Lower lobe of right lung (tissue), 2 donors: ENCODE data around the gene LRRC61. TPM values are rescaled to one million over a fixed set of nuclear protein-coding genes. Genes with fewer than 3 reads are reported as not detected.

Experiments
- ATAC-seq, 2 donors: fragments of 200-7000 bp; cut with Tn5 transposase; one replicate each; pipeline ENCODE4 v1.9.1; 2020 to 2022; ENCODE audit warnings: mild to moderate bottlenecking in 2 of 2, moderate library complexity in 2 of 2
- DNase-seq: peaks from one replicate; pipeline ENCODE4 v3.0.0-alpha.2; 2020
- H3K27ac ChIP-seq: fragments of 200-600 bp; one replicate; pipeline ENCODE4 v1.8.0; 2022
- H3K27me3 ChIP-seq: fragments of 200-600 bp; one replicate; pipeline ENCODE4 v1.8.0; 2022; ENCODE audit warnings: low read depth
- H3K36me3 ChIP-seq: fragments of 200-600 bp; one replicate; pipeline ENCODE4 v1.8.0; 2022; ENCODE audit warnings: mild to moderate bottlenecking
- H3K4me1 ChIP-seq: fragments of 200-600 bp; one replicate; pipeline ENCODE4 v1.8.0; 2022
- H3K4me3 ChIP-seq: fragments of 200-600 bp; one replicate; pipeline ENCODE4 v1.8.0; 2022; ENCODE audit warnings: mild to moderate bottlenecking
- H3K9me3 ChIP-seq: fragments of 200-600 bp; one replicate; pipeline ENCODE4 v1.8.0; 2022
- CTCF ChIP-seq: fragments of 200-600 bp; IDR thresholded peaks from one replicate; pipeline ENCODE4 v1.8.0; 2022; ENCODE audit warnings: antibody characterized with exemption, mild to moderate bottlenecking
- intact Hi-C: fragments of 100-400 bp; cut with DNase I; formaldehyde crosslinking; loops from one replicate; pipeline ENCODE4 v1.11.0; 2022
- total RNA-seq: library from RNA; stranded (reverse); fragmentation: NEBNext Ultra II Directional; extraction: Animal tissue kit (Norgen Biotek cat#: 25700); gene quantifications from one replicate; pipeline ENCODE4 v1.2.1, GENCODE V29; 2021
- donor health status: DM: no; HTN: yes; CAD: no; lungs with severe emphysema.

The LRRC61 gene
- total RNA-seq, 1 donor from 2014 or later = 16.2 TPM

DNA sequence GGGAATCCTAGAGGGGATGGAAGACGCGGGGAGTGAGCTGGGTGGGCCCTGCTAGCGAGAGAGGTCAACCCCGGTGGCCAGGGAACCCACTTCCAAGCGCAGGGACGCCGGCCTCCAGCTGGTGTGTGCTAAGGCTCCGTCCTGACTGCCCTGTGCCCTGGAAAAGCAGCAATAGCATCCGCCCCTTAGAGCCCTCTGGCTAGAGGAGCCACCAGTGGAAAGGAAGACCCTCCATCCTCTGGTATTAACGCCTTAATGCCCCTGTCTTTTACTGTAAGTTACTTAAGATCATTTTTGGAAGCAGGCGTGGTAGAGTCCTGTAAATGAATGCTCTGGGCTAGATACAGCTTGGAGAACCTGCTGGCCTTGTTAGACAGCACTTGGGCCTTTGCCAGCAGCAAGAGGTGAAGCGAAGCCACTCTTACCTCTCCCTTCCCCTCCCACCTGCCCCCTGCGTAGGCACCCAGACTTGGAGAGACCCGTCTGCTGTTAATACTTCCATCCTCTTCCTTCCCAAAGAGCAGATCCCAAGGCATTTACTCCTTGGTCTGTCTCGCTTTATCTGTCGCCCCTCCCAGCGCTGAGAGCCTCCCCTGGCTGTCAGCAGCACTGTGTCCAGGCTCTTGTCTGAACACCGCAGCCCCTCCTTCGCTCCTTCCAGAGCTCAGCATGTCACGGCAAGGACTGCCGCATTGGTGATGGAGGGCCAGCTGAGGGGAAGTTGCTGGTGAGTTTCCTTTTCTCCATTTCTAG is 50.1 kb downstream of the LRRC61 start:
- DNase-seq (no peak), ATAC-seq (no peak)
- Histone ChIP-seq H3K9me3 (no peaks in the 10 kb centered on the region), H3K27ac (no peak overlapping the region), H3K4me3 (no peak overlapping the region), H3K4me1 (peaks cover 45% of the 10 kb centered on the region), H3K27me3 (no peaks in the 10 kb centered on the region), H3K36me3 (peaks cover 50% of the 10 kb centered on the region)
- intact Hi-C loops = no loop called here
- TF ChIP-seq CTCF = no peak

DNA sequence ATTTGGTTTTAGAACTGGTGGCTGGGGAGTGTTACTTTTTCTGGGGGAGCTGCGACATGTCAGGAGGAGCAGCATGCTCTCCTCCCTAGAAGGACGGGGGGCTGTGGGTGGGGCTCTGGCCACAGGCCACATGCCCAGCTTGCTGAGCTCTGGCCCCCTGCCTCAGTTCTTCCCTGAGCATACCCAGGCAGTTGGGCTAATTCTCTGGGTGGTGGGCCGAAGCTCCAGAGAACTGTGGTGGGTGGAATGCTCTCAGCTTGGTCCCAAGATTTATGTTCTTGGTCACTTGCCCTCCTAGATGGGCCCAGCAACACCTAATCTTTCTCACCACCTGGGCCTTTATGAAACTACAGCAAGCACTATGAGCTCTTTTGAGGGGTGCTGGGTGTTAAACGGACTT is 50.9 kb downstream of the LRRC61 start:
- H3K36me3 ChIP-seq = peaks cover 50% of the 10 kb centered on the region
- peaks cover 48% of the 10 kb centered on the region for H3K4me1 ChIP-seq
- ATAC-seq = no peak
- H3K27me3 ChIP-seq = no peaks in the 10 kb centered on the region
- DNase-seq = no peak
- no peak for TF ChIP-seq CTCF
- H3K9me3 ChIP-seq = no peaks in the 10 kb centered on the region
- intact Hi-C loops = no loop called here
- no peak overlapping the region for H3K27ac ChIP-seq
- no peak overlapping the region for H3K4me3 ChIP-seq

- Histone ChIP-seq H3K9me3 (no peaks in the 10 kb centered on the region), H3K4me1 (peaks cover 47% of the 10 kb centered on the region), H3K36me3 (peaks cover 50% of the 10 kb centered on the region), H3K27ac (no peak overlapping the region), H3K4me3 (no peak overlapping the region), H3K27me3 (no peaks in the 10 kb centered on the region)
- no peak for DNase-seq
- no peak for TF ChIP-seq CTCF
- intact Hi-C loops = no loop called here
- ATAC-seq = no peak
Measured at GRCh38 chr7:150374472-150374871, 51.3 kb downstream of the LRRC61 start.

DNA sequence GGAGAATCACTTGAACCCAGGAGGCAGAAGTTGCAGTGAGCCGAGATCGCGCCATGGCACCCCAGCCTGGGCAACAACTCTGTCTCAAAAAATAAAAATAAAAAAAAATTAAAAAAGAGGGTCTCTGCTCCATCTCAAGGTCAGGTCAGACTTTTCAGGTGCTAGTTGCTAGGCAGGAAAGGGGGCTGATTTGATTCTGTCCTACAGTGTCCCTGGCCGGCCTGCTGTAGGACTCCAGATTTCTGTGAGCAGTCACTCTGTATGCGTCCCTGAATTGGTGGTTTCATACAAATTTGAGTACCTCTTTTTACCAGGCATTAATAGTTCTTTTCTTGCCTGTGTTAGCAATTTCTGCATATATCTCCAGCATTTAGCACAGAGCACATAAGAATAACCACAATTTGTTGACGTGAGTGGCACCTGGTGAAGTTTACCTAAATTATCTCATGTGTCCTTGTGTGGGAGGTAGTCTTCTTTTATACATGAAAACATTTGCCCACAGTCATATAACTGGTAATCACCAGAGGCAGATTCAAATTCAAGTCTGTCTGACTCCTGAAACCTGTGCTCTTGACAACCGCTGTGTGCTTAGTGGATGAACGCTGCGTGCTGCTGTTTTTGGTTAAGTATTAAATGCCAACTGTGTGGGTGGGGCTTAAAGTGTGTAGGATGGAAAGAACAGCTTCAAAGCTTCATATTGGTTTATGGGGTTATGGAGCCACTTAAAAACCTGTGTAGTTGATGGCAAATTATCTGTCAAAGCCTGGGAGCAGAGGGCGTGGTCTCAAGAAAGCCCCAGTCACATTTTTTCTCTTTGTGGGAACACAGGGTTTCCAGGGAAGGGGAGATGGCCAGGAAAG is 52.7 kb downstream of the LRRC61 start:
- H3K9me3 ChIP-seq = no peaks in the 10 kb centered on the region
- H3K36me3 ChIP-seq = peaks cover 38% of the 10 kb centered on the region
- H3K27ac ChIP-seq = no peak overlapping the region
- no peaks in the 10 kb centered on the region for H3K27me3 ChIP-seq
- no peak for TF ChIP-seq CTCF
- peaks cover 42% of the 10 kb centered on the region for H3K4me1 ChIP-seq
- DNase-seq (no peak), ATAC-seq (no peak)
- H3K4me3 ChIP-seq = no peak overlapping the region
- intact Hi-C loops = no loop called here

- H3K36me3 ChIP-seq = peaks cover 32% of the 10 kb centered on the region
- ATAC-seq (no peak), DNase-seq (no peak)
- intact Hi-C loops = no loop called here
- no peaks in the 10 kb centered on the region for H3K27me3 ChIP-seq
- H3K9me3 ChIP-seq = no peaks in the 10 kb centered on the region
- no peak overlapping the region for H3K4me3 ChIP-seq
- peaks cover 39% of the 10 kb centered on the region for H3K4me1 ChIP-seq
- no peak overlapping the region for H3K27ac ChIP-seq
- no peak for TF ChIP-seq CTCF
Measured at GRCh38 chr7:150376560-150376959, 53.4 kb downstream of the LRRC61 start.
